ENCODE measurements around the gene STIMATE.

GRCh38 chr3:52787246-52787645 lies 110.1 kb downstream of the STIMATE start:
- TF ChIP-seq POLR2AphosphoS5 (IDR thresholded peaks at IDR 0.05) (no peak), CTCF (IDR thresholded peaks at IDR 0.05) (no peak), POLR2A (IDR thresholded peaks at IDR 0.05) (no peak)
